COLO668 (cell line): Measurements from ENCODE around the gene LRRC4C.

ENCODE experiments used
- DNase-seq: peaks from one replicate; lab custom pipeline; 2025; ENCODE audit not compliant: unreplicated experiment; lab: John Stamatoyannopoulos, UW

Gene LRRC4C

GRCh38 chr11:40134820-40135570 is 1324.5 kb downstream of the LRRC4C start:
- no peak for DNase-seq

- DNase-seq = no peak
Observed at GRCh38 chr11:40133498-40133897, 1326.0 kb downstream of the LRRC4C start.

- DNase-seq = no peak
Observed at GRCh38 chr11:40132912-40133311, 1326.5 kb downstream of the LRRC4C start.

DNA sequence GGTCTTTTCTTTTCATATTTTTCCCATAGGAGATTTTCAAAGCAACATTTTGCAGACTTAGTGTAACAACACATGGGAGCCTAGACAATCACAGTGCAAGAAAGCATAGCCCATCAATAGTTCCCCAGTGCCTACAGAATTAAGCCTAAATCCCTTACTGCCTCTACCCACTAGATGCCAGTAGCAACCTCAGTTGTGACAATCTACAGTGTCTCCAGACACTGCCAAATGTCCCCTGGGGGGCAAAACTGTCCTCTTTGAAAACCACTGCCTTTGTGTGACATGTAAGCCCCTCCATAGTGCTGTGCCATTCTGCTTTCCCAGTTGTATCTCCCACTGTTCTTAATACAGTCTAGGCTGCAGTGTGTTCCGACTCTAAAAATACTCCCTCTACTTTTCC is 1329.0 kb downstream of the LRRC4C start:
- no peak for DNase-seq

- DNase-seq = no peak
Observed at GRCh38 chr11:40129266-40129665, 1330.2 kb downstream of the LRRC4C start.

DNA sequence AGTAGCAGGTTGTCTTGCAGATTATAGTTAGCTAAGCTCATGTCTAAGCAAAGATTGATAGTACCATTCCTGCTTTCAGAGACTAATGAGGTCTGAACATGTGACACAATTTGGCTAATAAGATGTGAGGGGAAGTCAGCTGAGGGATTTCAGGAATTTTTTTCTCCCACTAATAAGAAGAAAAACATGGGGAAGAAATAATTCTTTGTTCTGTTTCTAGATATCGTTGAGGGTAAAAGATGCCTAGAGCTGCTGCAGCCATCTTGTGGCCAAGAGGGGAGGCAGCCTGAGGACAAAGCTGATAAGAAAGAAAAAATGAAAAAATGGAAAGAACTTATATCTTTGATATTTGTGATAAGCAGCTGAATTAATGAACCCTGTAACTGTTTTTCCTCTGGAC is 1334.4 kb downstream of the LRRC4C start:
- DNase-seq = no peak

DNA sequence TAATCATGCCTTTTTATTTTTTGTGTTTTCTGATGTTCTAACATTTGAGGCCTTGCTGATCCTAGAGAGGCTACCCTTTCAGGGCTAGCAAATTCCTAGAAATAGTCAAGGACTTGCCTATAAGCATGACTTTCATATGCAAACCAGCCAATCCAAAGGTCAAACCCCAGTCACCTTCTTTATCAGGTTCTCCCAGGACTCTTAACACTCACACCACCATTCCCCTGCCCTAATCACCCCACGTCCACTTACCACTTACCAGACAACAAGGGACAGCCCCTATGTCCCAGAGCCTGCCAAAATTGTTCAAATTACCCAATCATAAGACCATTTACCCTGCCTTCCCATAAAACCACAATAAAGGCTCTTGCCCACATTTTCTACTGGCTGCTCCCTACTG is 1339.8 kb downstream of the LRRC4C start:
- no peak for DNase-seq

- no peak for DNase-seq
Observed at GRCh38 chr11:40118780-40119179, 1340.7 kb downstream of the LRRC4C start.

- DNase-seq = no peak
Observed at GRCh38 chr11:40118026-40118425, 1341.4 kb downstream of the LRRC4C start.

DNA sequence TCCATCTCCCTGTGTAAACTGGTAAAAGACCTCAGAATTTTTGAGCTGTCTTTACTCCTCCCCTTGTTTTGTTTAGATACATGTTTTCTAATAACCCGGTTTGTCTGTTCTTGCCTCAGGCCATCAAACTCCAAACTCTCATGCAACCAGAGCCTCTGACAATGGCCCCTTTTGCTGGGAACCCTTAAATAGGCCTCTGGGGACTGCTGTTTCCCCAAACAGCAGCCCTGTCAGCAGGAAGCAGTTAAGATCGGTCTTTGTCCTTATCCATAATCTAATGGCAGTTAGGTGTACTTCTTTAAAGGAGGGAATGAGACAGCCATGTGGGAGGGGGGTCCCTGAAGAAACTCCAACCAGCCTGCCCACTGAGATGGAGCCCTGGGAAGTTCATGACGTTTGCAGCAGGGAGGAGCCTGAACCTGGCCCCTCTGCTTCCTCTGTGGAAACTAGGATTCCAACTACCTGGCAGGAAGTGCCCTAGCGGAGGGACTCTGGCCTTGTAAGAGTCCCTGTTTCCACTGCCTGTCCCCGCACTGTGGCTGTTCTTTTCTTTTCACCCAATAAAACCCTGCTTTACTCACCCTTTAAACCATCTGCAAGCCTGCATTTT is 1354.4 kb downstream of the LRRC4C start:
- no peak for DNase-seq

DNA sequence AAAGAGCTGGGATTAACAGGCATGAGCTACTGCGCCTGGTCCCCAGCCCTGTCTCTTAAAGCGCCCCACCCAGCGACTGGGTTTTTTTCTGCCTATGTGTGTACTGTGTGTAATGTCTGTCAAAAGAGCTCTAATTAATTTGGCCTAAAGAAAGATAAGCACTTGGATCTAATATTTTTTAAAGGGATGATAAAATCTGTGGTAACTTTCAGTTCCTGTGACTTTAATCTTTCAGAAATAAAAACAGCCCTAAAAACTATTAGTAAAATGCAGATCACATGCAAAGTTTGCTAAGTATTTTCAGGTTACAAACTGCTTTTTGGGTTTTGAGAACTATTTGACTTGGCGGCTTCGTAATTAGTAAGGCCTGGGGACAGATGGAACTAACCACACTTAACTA is 1358.7 kb downstream of the LRRC4C start:
- DNase-seq = no peak

- no peak for DNase-seq
Observed at GRCh38 chr11:40100162-40100553, 1359.3 kb downstream of the LRRC4C start.

DNA sequence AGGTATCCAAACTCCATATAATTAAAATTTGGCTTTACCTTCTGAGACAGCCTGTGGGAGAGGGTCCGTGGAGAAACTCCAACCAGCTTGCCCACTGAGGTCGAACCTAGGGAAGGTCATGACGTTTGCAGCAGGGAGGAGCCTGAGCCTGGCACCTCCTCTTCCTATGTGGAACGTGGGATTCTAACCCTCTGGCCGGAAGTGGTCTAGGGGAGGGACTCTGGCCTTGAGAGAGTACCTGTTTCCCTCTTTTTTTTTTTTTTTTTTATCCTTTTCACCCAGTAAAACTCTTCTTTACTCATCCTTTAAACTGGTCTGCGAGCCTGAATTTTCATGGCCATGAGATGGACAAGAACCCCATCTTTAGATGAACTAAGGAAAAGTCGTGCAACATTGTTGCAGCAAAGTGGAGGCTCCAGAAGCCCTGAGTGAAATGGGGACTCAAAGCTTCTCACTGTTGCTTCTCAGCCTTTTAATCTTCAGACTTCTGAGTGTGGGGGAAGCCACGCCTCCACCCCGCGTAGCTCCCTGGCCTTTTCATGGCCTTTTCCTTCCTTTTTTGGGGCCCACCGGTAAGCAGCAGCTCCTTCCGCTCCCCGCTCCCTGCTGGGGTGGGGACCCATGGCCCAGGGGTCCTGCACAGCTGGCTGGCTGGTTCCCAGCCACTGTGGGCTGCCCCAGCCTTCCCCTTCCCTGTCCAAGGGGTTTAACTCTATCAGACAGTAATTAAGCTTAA is 1359.9 kb downstream of the LRRC4C start:
- DNase-seq = no peak

- no peak for DNase-seq
Observed at GRCh38 chr11:40095446-40095845, 1364.0 kb downstream of the LRRC4C start.

GRCh38 chr11:40094954-40095353 is 1364.5 kb downstream of the LRRC4C start:
- DNase-seq = no peak

DNA sequence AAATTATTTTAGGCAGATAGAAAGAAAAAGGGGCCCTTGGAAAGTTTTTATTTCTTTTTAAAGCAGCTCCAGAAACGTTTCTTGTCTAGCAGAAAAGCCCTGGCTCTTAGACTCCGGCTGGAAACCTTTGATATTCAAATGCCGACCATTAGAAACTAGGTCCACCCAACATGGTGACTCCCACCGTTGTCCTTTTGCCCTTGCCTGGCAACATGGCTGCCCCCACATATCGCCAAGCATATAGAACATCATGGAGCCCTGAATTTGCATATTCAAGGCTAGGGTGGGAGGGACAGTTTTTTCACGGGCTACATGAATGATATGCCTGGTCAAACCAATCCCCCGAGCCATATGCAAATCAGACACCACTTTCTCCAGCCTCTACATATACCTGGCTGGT is 1379.0 kb downstream of the LRRC4C start:
- DNase-seq = no peak
